K562 (cell line): ENCODE results near the gene ZFAND3. TPM values are rescaled to one million over a fixed set of nuclear protein-coding genes. Genes with fewer than 3 reads are reported as not detected.

Experiments used
- DDX20 ChIP-seq: fragments of 450-650 bp; IDR thresholded peaks from 2 replicates; pipeline ENCODE4 v1.6.1; 2016; ENCODE audit warnings: missing genetic modification characterization, low read depth, mild to moderate bottlenecking, missing compliant biosample characterization, moderate library complexity
- GATAD2A ChIP-seq: fragments of 450-650 bp; IDR thresholded peaks from 2 replicates; pipeline ENCODE4 v1.6.1; 2017
- HOXB6 ChIP-seq: fragments of 250-450 bp; sonication (Bioruptor Pico); IDR thresholded peaks from 2 replicates; pipeline ENCODE4 v1.5.1; 2022; ENCODE audit warnings: mild to moderate bottlenecking, borderline replicate concordance
- KHSRP ChIP-seq: fragments of 450-650 bp; IDR thresholded peaks from 2 replicates; pipeline ENCODE4 v1.6.1; 2017
- NFRKB ChIP-seq: fragments of 450-650 bp; IDR thresholded peaks from 2 replicates; pipeline ENCODE4 v1.6.1; 2016; ENCODE audit warnings: low read depth
- NR2C2 ChIP-seq, 2 experiments: fragments of 200-800 bp in 1 of 2; sonication (Bioruptor generic) in 1 of 2; sonication (generic) in 1 of 2; formaldehyde crosslinking in 1 of 2; IDR thresholded peaks; 2 replicates each; pipeline versions ENCODE4 v1.6.1 to v1.8.0; 2016 to 2022; ENCODE audit warnings: mild to moderate bottlenecking in 1 of 2, missing compliant biosample characterization in 1 of 2, missing genetic modification characterization in 1 of 2, missing genetic modification reagents in 1 of 2
- RB1 ChIP-seq: fragments of 450-650 bp; IDR thresholded peaks from 2 replicates; pipeline ENCODE4 v1.6.1; 2017; ENCODE audit warnings: low read depth, mild to moderate bottlenecking
- RBBP5 ChIP-seq: fragments of 200-600 bp; sonication (generic); IDR thresholded peaks from 2 replicates; pipeline ENCODE4 v1.6.1; 2012; ENCODE audit warnings: borderline replicate concordance, mild to moderate bottlenecking, low read length, control low read depth, inconsistent platforms; ENCODE audit not compliant: insufficient read depth, poor library complexity, severe bottlenecking
- SNIP1 ChIP-seq: fragments of 450-650 bp; IDR thresholded peaks from 2 replicates; pipeline ENCODE4 v1.7.1; 2017; ENCODE audit warnings: low read depth, mild to moderate bottlenecking
- TBP ChIP-seq: optimal IDR thresholded peaks from 2 replicates; pipeline ENCODE3; 2011; ENCODE audit warnings: low read depth, low read length, improper control_type of control experiment
- TSC22D4 ChIP-seq: fragments of 450-650 bp; IDR thresholded peaks from 2 replicates; pipeline ENCODE4 v1.6.1; 2016; ENCODE audit warnings: missing genetic modification characterization, missing biosample characterization, control low read depth
- ZNF134 ChIP-seq: fragments of 250-450 bp; sonication (Bioruptor Pico); conservative IDR thresholded peaks from 2 replicates; pipeline ENCODE4 v1.4.0; 2020
- ZNF239 ChIP-seq: fragments of 250-450 bp; sonication (Bioruptor Pico); IDR thresholded peaks from 2 replicates; pipeline ENCODE4 v1.4.0; 2020; ENCODE audit warnings: mild to moderate bottlenecking
- ZNF695 ChIP-seq: fragments of 450-650 bp; formaldehyde crosslinking; IDR thresholded peaks from 2 replicates; pipeline ENCODE4 v1.4.0; 2020; ENCODE audit warnings: mild to moderate bottlenecking, moderate library complexity
- polyA plus RNA-seq, 8 experiments: library from polyadenylated mRNA; depleted of rRNA in 4 of 8; stranded (reverse) in 5 of 8; unstranded in 3 of 8; fragments of >200 nt; fragmentation: Nextera tagmentation in 2 of 8; fragmentation: Illumina TruSeq in 1 of 8; extraction: Ambion mirVana in 2 of 8; extraction: Trizol in 1 of 8; gene quantifications; 2 replicates each; pipeline versions ENCODE4 v1.2.1 to v1.2.3, GENCODE V29; 2011 to 2014; ENCODE audit warnings: inconsistent platforms in 1 of 8, missing spikeins in 1 of 8
- total RNA-seq, 7 experiments: library from RNA; depleted of rRNA in 6 of 7; stranded (reverse); fragments of >200 nt in 6 of 7; fragmentation: Illumina TruSeq in 2 of 7; extraction: Trizol in 2 of 7; gene quantifications; 2 replicates each; pipeline versions ENCODE4 v1.2.1 to v1.2.3, GENCODE V29; 2011 to 2021; ENCODE audit warnings: low replicate concordance in 1 of 7
- TF ChIP-seq, protein P1 (sequence below): fragments of 250-450 bp; sonication (Bioruptor Pico); IDR thresholded peaks from 2 replicates; pipeline ENCODE4 v1.4.0; 2020; ENCODE audit warnings: mild to moderate bottlenecking, moderate library complexity, borderline replicate concordance
- TF ChIP-seq, protein P2 (sequence below): sonication (generic); formaldehyde crosslinking; IDR thresholded peaks from 2 replicates; pipeline ENCODE4 v1.8.1; 2022; ENCODE audit warnings: missing genetic modification reagents
- TF ChIP-seq, protein P3 (sequence below): sonication (generic); formaldehyde crosslinking; IDR thresholded peaks from 2 replicates; pipeline ENCODE4 v1.8.0; 2022; ENCODE audit warnings: mild to moderate bottlenecking, missing genetic modification reagents
- TF ChIP-seq, protein P4 (sequence below): fragments of 250-450 bp; sonication (Bioruptor Pico); IDR thresholded peaks from 2 replicates; pipeline ENCODE4 v1.8.0; 2022; ENCODE audit warnings: inconsistent platforms

Gene ZFAND3
- total and polyA plus RNA-seq, 9 of the 15 experiments (the other 6 are each of a cell fraction or from before 2014, with no cell fraction given), result 0.81 to 26.6 (median 11.8) TPM

DNA sequence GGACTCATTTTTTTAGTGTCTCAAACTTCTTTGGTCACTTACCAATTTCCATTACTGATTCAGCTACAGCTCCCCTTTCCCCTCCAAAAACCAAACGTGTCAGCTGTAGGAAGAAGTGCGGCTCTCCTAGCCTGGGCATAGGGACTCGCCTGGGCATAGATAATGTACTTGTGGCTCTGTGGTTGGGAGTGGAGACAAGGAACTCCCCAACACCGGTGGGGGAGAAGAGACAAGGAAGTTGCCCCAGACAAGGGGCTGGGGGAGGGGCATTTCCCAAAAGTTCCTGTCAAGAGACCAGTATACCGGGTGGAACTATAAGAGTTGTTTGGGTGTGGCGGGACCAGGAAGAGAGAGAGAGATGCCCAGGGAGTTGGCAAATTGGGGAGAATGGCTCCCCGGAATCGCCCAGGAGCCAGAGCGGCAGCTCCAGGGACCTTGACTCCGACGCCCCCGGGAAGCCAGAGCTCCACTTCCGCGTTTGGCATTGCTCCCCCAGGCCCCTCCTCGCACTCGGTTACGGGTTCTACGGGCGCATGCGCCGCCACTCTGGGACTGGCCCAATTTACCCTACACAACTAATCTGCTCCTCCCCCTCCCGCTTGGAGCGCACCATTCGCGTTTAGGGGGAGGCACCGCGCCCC is 871 bp upstream of the ZFAND3 start (continued):
- TF ChIP-seq, protein P1, sequence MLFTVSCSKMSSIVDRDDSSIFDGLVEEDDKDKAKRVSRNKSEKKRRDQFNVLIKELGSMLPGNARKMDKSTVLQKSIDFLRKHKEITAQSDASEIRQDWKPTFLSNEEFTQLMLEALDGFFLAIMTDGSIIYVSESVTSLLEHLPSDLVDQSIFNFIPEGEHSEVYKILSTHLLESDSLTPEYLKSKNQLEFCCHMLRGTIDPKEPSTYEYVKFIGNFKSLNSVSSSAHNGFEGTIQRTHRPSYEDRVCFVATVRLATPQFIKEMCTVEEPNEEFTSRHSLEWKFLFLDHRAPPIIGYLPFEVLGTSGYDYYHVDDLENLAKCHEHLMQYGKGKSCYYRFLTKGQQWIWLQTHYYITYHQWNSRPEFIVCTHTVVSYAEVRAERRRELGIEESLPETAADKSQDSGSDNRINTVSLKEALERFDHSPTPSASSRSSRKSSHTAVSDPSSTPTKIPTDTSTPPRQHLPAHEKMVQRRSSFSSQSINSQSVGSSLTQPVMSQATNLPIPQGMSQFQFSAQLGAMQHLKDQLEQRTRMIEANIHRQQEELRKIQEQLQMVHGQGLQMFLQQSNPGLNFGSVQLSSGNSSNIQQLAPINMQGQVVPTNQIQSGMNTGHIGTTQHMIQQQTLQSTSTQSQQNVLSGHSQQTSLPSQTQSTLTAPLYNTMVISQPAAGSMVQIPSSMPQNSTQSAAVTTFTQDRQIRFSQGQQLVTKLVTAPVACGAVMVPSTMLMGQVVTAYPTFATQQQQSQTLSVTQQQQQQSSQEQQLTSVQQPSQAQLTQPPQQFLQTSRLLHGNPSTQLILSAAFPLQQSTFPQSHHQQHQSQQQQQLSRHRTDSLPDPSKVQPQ (CRISPR knock-in tag), result no peak
- TF ChIP-seq RBBP5, result peak; percentile 33
- TF ChIP-seq ZNF239 (CRISPR knock-in tag), result 0 out of 2 replicates have a peak, but pooled peaks have one; percentile 24
- TF ChIP-seq TSC22D4 (tag), result no peak
- TF ChIP-seq TBP, result peak; percentile 74
- no peak for TF ChIP-seq DDX20
- TF ChIP-seq, protein P2, sequence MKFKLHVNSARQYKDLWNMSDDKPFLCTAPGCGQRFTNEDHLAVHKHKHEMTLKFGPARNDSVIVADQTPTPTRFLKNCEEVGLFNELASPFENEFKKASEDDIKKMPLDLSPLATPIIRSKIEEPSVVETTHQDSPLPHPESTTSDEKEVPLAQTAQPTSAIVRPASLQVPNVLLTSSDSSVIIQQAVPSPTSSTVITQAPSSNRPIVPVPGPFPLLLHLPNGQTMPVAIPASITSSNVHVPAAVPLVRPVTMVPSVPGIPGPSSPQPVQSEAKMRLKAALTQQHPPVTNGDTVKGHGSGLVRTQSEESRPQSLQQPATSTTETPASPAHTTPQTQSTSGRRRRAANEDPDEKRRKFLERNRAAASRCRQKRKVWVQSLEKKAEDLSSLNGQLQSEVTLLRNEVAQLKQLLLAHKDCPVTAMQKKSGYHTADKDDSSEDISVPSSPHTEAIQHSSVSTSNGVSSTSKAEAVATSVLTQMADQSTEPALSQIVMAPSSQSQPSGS, result no peak
- no peak for TF ChIP-seq SNIP1
- TF ChIP-seq, protein P3, sequence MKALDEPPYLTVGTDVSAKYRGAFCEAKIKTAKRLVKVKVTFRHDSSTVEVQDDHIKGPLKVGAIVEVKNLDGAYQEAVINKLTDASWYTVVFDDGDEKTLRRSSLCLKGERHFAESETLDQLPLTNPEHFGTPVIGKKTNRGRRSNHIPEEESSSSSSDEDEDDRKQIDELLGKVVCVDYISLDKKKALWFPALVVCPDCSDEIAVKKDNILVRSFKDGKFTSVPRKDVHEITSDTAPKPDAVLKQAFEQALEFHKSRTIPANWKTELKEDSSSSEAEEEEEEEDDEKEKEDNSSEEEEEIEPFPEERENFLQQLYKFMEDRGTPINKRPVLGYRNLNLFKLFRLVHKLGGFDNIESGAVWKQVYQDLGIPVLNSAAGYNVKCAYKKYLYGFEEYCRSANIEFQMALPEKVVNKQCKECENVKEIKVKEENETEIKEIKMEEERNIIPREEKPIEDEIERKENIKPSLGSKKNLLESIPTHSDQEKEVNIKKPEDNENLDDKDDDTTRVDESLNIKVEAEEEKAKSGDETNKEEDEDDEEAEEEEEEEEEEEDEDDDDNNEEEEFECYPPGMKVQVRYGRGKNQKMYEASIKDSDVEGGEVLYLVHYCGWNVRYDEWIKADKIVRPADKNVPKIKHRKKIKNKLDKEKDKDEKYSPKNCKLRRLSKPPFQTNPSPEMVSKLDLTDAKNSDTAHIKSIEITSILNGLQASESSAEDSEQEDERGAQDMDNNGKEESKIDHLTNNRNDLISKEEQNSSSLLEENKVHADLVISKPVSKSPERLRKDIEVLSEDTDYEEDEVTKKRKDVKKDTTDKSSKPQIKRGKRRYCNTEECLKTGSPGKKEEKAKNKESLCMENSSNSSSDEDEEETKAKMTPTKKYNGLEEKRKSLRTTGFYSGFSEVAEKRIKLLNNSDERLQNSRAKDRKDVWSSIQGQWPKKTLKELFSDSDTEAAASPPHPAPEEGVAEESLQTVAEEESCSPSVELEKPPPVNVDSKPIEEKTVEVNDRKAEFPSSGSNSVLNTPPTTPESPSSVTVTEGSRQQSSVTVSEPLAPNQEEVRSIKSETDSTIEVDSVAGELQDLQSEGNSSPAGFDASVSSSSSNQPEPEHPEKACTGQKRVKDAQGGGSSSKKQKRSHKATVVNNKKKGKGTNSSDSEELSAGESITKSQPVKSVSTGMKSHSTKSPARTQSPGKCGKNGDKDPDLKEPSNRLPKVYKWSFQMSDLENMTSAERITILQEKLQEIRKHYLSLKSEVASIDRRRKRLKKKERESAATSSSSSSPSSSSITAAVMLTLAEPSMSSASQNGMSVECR (CRISPR knock-in tag), result peak; percentile 17; the same call in 1 of the 2 replicates
- 0 out of 2 replicates have a peak, but pooled peaks have one; percentile 29 for TF ChIP-seq RB1
- TF ChIP-seq, protein P4, sequence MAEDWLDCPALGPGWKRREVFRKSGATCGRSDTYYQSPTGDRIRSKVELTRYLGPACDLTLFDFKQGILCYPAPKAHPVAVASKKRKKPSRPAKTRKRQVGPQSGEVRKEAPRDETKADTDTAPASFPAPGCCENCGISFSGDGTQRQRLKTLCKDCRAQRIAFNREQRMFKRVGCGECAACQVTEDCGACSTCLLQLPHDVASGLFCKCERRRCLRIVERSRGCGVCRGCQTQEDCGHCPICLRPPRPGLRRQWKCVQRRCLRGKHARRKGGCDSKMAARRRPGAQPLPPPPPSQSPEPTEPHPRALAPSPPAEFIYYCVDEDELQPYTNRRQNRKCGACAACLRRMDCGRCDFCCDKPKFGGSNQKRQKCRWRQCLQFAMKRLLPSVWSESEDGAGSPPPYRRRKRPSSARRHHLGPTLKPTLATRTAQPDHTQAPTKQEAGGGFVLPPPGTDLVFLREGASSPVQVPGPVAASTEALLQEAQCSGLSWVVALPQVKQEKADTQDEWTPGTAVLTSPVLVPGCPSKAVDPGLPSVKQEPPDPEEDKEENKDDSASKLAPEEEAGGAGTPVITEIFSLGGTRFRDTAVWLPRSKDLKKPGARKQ (CRISPR knock-in tag), result no peak
- peak; percentile 58; the same call in 1 of the 2 replicates for TF ChIP-seq ZNF695
- 0 out of 2 replicates have a peak, but pooled peaks have one; percentile 17 for TF ChIP-seq HOXB6
- 0 out of 2 replicates have a peak, but pooled peaks have one; percentile 12 for TF ChIP-seq ZNF134 (CRISPR knock-in tag)
- peak; percentile 80; the same call in 1 of the 2 replicates for TF ChIP-seq GATAD2A
- no peak for TF ChIP-seq KHSRP
- TF ChIP-seq NR2C2 (CRISPR knock-in tag; IDR thresholded peaks at IDR 0.05), result no peak
- peak; percentile 71 for TF ChIP-seq NR2C2 (tag; IDR thresholded peaks at IDR 0.05)
- peak; percentile 94; the same call in 1 of the 2 replicates for TF ChIP-seq NFRKB
